ENCODE data around the gene USP9X. TPM values are rescaled to one million over a fixed set of nuclear protein-coding genes. Genes with fewer than 3 reads are reported as not detected.
"Not testable (repeated sequence)": the region's sequence is repeated elsewhere in the genome, so short reads cannot be mapped to it uniquely, and the experiment has no call there.

The USP9X gene
- total RNA-seq, 8 experiments from 2014 or later = 52.5 to 97.8 (median 61.2) TPM

- 84 to 100% methylated on average over 1 to 3 of the region's 3 CpGs; no CpG with 5 or more reads in 8 of the 10 experiments for WGBS, 10 experiments
- H3K27ac ChIP-seq = no peak overlapping the region
- H3K4me3 ChIP-seq = no peak overlapping the region
- no peaks in the 10 kb centered on the region for H3K4me1 ChIP-seq (replicated peaks in 1 of 2)
- in situ Hi-C loops (cut with MboI; ENCODE audit: low pct_unique_long_range_greater_than_20kb in 2 of 9, low sequenced_read_pairs in 9 of 9, unreplicated experiment in 9 of 9) = no loop called here
- no peak for ATAC-seq (replicated peaks in 6 of 8)
These were observed 99.1 kb downstream of the USP9X start for GRCh38 chrX:41184312-41184711.

- ATAC-seq (replicated peaks in 6 of 8); in situ Hi-C loops (cut with MboI; ENCODE audit: low pct_unique_long_range_greater_than_20kb in 2 of 9, low sequenced_read_pairs in 9 of 9, unreplicated experiment in 9 of 9); H3K4me3 ChIP-seq; H3K27ac ChIP-seq; H3K4me1 ChIP-seq (replicated peaks in 1 of 2): not testable (repeated sequence)
- no CpG with 5 or more reads among the region's 7 CpGs for WGBS, 10 experiments
These were observed 101.7 kb downstream of the USP9X start for GRCh38 chrX:41186946-41187345.

GRCh38 chrX:41189156-41189555 is 103.9 kb downstream of the USP9X start:
- Histone ChIP-seq H3K4me3 (no peak overlapping the region), H3K4me1 (replicated peaks in 1 of 2) (no peaks in the 10 kb centered on the region), H3K27ac (no peak overlapping the region)
- in situ Hi-C loops (cut with MboI; ENCODE audit: low pct_unique_long_range_greater_than_20kb in 2 of 9, low sequenced_read_pairs in 9 of 9, unreplicated experiment in 9 of 9) = no loop called here
- no peak for ATAC-seq (replicated peaks in 6 of 8)
- 60 to 100% (median 80%) methylated on average over 1 of the region's 1 CpG; no CpG with 5 or more reads in 7 of the 10 experiments for whole genome bisulfite sequencing, 10 experiments

- 62 to 100% (median 100%) methylated on average over 1 to 3 of the region's 3 CpGs; no CpG with 5 or more reads in 6 of the 10 experiments for WGBS, 10 experiments
These were observed 107.6 kb downstream of the USP9X start for GRCh38 chrX:41192880-41193279.

GRCh38 chrX:41198410-41198809 is 113.2 kb downstream of the USP9X start:
- ATAC-seq (replicated peaks in 6 of 8) = no peak

More at GRCh38 chrX:41192880-41193279, 107.6 kb downstream of the USP9X start:
- Histone ChIP-seq H3K4me3 (no peak overlapping the region), H3K4me1 (replicated peaks in 1 of 2) (no peaks in the 10 kb centered on the region), H3K27ac (no peak overlapping the region)
- in situ Hi-C loops (cut with MboI; ENCODE audit: low pct_unique_long_range_greater_than_20kb in 2 of 9, low sequenced_read_pairs in 9 of 9, unreplicated experiment in 9 of 9) = no loop called here
- ATAC-seq (replicated peaks in 6 of 8) = no peak

GRCh38 chrX:41200785-41201184 is 115.5 kb downstream of the USP9X start:
- ATAC-seq (replicated peaks in 6 of 8) = no peak
- H3K4me3 ChIP-seq = no peak overlapping the region

More at GRCh38 chrX:41198410-41198809, 113.2 kb downstream of the USP9X start:
- in situ Hi-C loops (cut with MboI; ENCODE audit: low pct_unique_long_range_greater_than_20kb in 2 of 9, low sequenced_read_pairs in 9 of 9, unreplicated experiment in 9 of 9) = no loop called here
- 92 to 100% (median 100%) methylated on average over 1 of the region's 1 CpG; no CpG with 5 or more reads in 7 of the 10 experiments for WGBS, 10 experiments
- Histone ChIP-seq H3K4me1 (replicated peaks in 1 of 2) (no peaks in the 10 kb centered on the region), H3K27ac (no peak overlapping the region), H3K4me3 (no peak overlapping the region)

GRCh38 chrX:41209853-41210252 is 124.6 kb downstream of the USP9X start:
- no peak overlapping the region for H3K4me3 ChIP-seq
- WGBS, 10 experiments = 60 to 100% (median 91%) methylated on average over 1 of the region's 1 CpG; no CpG with 5 or more reads in 6 of the 10 experiments
- no peak overlapping the region for H3K27ac ChIP-seq
- ATAC-seq (replicated peaks in 6 of 8) = no peak
- in situ Hi-C loops (cut with MboI; ENCODE audit: low pct_unique_long_range_greater_than_20kb in 2 of 9, low sequenced_read_pairs in 9 of 9, unreplicated experiment in 9 of 9) = no loop called here
- H3K4me1 ChIP-seq (replicated peaks in 1 of 2) = no peaks in the 10 kb centered on the region

More at GRCh38 chrX:41200785-41201184, 115.5 kb downstream of the USP9X start:
- no peaks in the 10 kb centered on the region for H3K4me1 ChIP-seq (replicated peaks in 1 of 2)
- WGBS, 10 experiments = 70 to 100% (median 90%) methylated on average over 2 to 7 of the region's 7 CpGs; no CpG with 5 or more reads in 5 of the 10 experiments
- H3K27ac ChIP-seq = no peak overlapping the region
- in situ Hi-C loops (cut with MboI; ENCODE audit: low pct_unique_long_range_greater_than_20kb in 2 of 9, low sequenced_read_pairs in 9 of 9, unreplicated experiment in 9 of 9) = no loop called here

GRCh38 chrX:41224605-41225004 is 139.4 kb downstream of the USP9X start:
- no peak overlapping the region for H3K27ac ChIP-seq
- in situ Hi-C loops (cut with MboI; ENCODE audit: low pct_unique_long_range_greater_than_20kb in 2 of 9, low sequenced_read_pairs in 9 of 9, unreplicated experiment in 9 of 9) = no loop called here
- no peak overlapping the region for H3K4me3 ChIP-seq
- 76 to 100% (median 91%) methylated on average over 2 to 5 of the region's 5 CpGs; no CpG with 5 or more reads in 4 of the 10 experiments for WGBS, 10 experiments
- no peak for ATAC-seq (replicated peaks in 6 of 8)
- H3K4me1 ChIP-seq (replicated peaks in 1 of 2) = no peaks in the 10 kb centered on the region

GRCh38 chrX:41233988-41234387 is 148.7 kb downstream of the USP9X start:
- no peak for ATAC-seq (replicated peaks in 6 of 8)
- Histone ChIP-seq H3K4me1 (replicated peaks in 1 of 2) (no peaks in the 10 kb centered on the region), H3K27ac (no peak overlapping the region), H3K4me3 (no peak overlapping the region)
- in situ Hi-C loops (cut with MboI; ENCODE audit: low pct_unique_long_range_greater_than_20kb in 2 of 9, low sequenced_read_pairs in 9 of 9, unreplicated experiment in 9 of 9) = no loop called here

- H3K27ac ChIP-seq; H3K4me3 ChIP-seq; ATAC-seq (replicated peaks in 6 of 8); in situ Hi-C loops (cut with MboI; ENCODE audit: low pct_unique_long_range_greater_than_20kb in 2 of 9, low sequenced_read_pairs in 9 of 9, unreplicated experiment in 9 of 9); H3K4me1 ChIP-seq (replicated peaks in 1 of 2): not testable (repeated sequence)
- 83 to 100% (median 94%) methylated on average over 2 to 10 of the region's 13 CpGs; no CpG with 5 or more reads in 4 of the 10 experiments for WGBS, 10 experiments
These were observed 149.2 kb downstream of the USP9X start for GRCh38 chrX:41234471-41234870.

GRCh38 chrX:41234962-41235361 is 149.7 kb downstream of the USP9X start:
- H3K27ac ChIP-seq = no peak overlapping the region
- no peak overlapping the region for H3K4me3 ChIP-seq
- WGBS, 10 experiments = 0 to 100% (median 57%) methylated on average over 1 to 2 of the region's 2 CpGs; no CpG with 5 or more reads in 6 of the 10 experiments
- no peaks in the 10 kb centered on the region for H3K4me1 ChIP-seq (replicated peaks in 1 of 2)
- no peak for ATAC-seq (replicated peaks in 6 of 8)
- in situ Hi-C loops (cut with MboI; ENCODE audit: low pct_unique_long_range_greater_than_20kb in 2 of 9, low sequenced_read_pairs in 9 of 9, unreplicated experiment in 9 of 9) = no loop called here

- in situ Hi-C loops (cut with MboI; ENCODE audit: low pct_unique_long_range_greater_than_20kb in 2 of 9, low sequenced_read_pairs in 9 of 9, unreplicated experiment in 9 of 9) = no loop called here
- Histone ChIP-seq H3K4me1 (replicated peaks in 1 of 2) (no peaks in the 10 kb centered on the region), H3K27ac (no peak overlapping the region), H3K4me3 (no peak overlapping the region)
- no peak for ATAC-seq (replicated peaks in 6 of 8)
These were observed 151.4 kb downstream of the USP9X start for GRCh38 chrX:41236629-41237028.

GRCh38 chrX:41240509-41240908 is 155.3 kb downstream of the USP9X start:
- WGBS, 10 experiments = 40 to 100% (median 88%) methylated on average over 1 to 3 of the region's 3 CpGs; no CpG with 5 or more reads in 5 of the 10 experiments
- Histone ChIP-seq H3K4me3 (no peak overlapping the region), H3K4me1 (replicated peaks in 1 of 2) (no peaks in the 10 kb centered on the region), H3K27ac (no peak overlapping the region)
- in situ Hi-C loops (cut with MboI; ENCODE audit: low pct_unique_long_range_greater_than_20kb in 2 of 9, low sequenced_read_pairs in 9 of 9, unreplicated experiment in 9 of 9) = no loop called here
- ATAC-seq (replicated peaks in 6 of 8) = no peak

- WGBS, 10 experiments = 8 to 89% (median 78%) methylated on average over 1 to 10 of the region's 11 CpGs; no CpG with 5 or more reads in 6 of the 10 experiments
- in situ Hi-C loops (cut with MboI; ENCODE audit: low pct_unique_long_range_greater_than_20kb in 2 of 9, low sequenced_read_pairs in 9 of 9, unreplicated experiment in 9 of 9) = no loop called here
- no peak overlapping the region for H3K4me3 ChIP-seq
- no peak overlapping the region for H3K27ac ChIP-seq
- H3K4me1 ChIP-seq (replicated peaks in 1 of 2) = no peaks in the 10 kb centered on the region
- peak in 2 of 8 experiments; percentile 14 to 50 for ATAC-seq (replicated peaks in 6 of 8)
These were observed 156.7 kb downstream of the USP9X start for GRCh38 chrX:41241962-41242361.
